HepG2 (cell line): ENCODE data around the gene PSMC1. TPM values are rescaled to one million over a fixed set of nuclear protein-coding genes. Genes with fewer than 3 reads are reported as not detected.
A peak's percentile ranks its signal among the peaks of the same experiment; 100 is the strongest.

Experiments
- ATRX ChIP-seq: sonication (generic); formaldehyde crosslinking; IDR thresholded peaks from 2 replicates; pipeline ENCODE4 v1.4.0; 2020; ENCODE audit warnings: missing genetic modification reagents, borderline replicate concordance
- HCFC1 ChIP-seq: fragments of 150-350 bp; IDR thresholded peaks from 2 replicates; pipeline ENCODE4 v1.6.1; 2014; ENCODE audit warnings: low read depth, low read length
- KLF6 ChIP-seq: IDR thresholded peaks from 2 replicates; pipeline ENCODE4 v1.8.0; 2016; ENCODE audit warnings: missing biosample characterization, missing genetic modification reagents
- MEIS1 ChIP-seq: sonication (generic); formaldehyde crosslinking; IDR thresholded peaks from 2 replicates; pipeline ENCODE4 v1.9.0; 2021; ENCODE audit warnings: mild to moderate bottlenecking, missing genetic modification reagents, moderate library complexity, borderline replicate concordance
- NCOA2 ChIP-seq: sonication (generic); formaldehyde crosslinking; IDR thresholded peaks from 2 replicates; pipeline ENCODE4 v1.8.0; 2022; ENCODE audit warnings: inconsistent platforms
- SATB2 ChIP-seq: sonication (generic); formaldehyde crosslinking; IDR thresholded peaks from 2 replicates; pipeline ENCODE4 v1.5.0; 2020; ENCODE audit warnings: missing genetic modification reagents
- TAF1 ChIP-seq: sonication (generic); formaldehyde crosslinking; IDR thresholded peaks from 2 replicates; pipeline ENCODE4 v1.4.0; 2020; ENCODE audit warnings: missing genetic modification reagents
- TEF ChIP-seq: sonication (generic); formaldehyde crosslinking; IDR thresholded peaks from 2 replicates; pipeline ENCODE4 v1.5.0; 2020; ENCODE audit warnings: missing genetic modification reagents
- TRIM22 ChIP-seq: fragments of 450-650 bp; IDR thresholded peaks from 2 replicates; pipeline ENCODE4 v1.6.1; 2017
- ZNF251 ChIP-seq: sonication (generic); formaldehyde crosslinking; IDR thresholded peaks from 2 replicates; pipeline ENCODE4 v1.9.0; 2021; ENCODE audit warnings: mild to moderate bottlenecking, missing genetic modification reagents
- ZNF577 ChIP-seq: sonication (generic); formaldehyde crosslinking; IDR thresholded peaks from 2 replicates; pipeline ENCODE4 v1.4.0; 2020; ENCODE audit warnings: mild to moderate bottlenecking, low read depth, missing genetic modification reagents, borderline replicate concordance
- ZNF891 ChIP-seq: sonication (generic); formaldehyde crosslinking; IDR thresholded peaks from 2 replicates; pipeline ENCODE4 v1.5.0; 2020; ENCODE audit warnings: mild to moderate bottlenecking, missing genetic modification reagents
- polyA plus RNA-seq, 8 experiments: library from polyadenylated mRNA; depleted of rRNA in 3 of 8; stranded (reverse) in 7 of 8; unstranded in 1 of 8; fragments of >200 nt; fragmentation: Illumina TruSeq in 4 of 8; extraction: Trizol in 4 of 8; gene quantifications; 2 replicates each; pipeline versions ENCODE4 v1.2.1 to v1.2.3, GENCODE V29; 2011 to 2016; ENCODE audit warnings: low read depth in 4 of 8, missing spikeins in 1 of 8, mixed read lengths in 1 of 8; ENCODE audit not compliant: insufficient read depth in 1 of 8
- total RNA-seq, 5 experiments: library from RNA; depleted of rRNA; stranded (reverse); fragments of >200 nt; fragmentation: Illumina TruSeq; extraction: Trizol; gene quantifications; 2 replicates each; pipeline ENCODE4 v1.2.3, GENCODE V29; 2016; ENCODE audit warnings: low read depth in 1 of 5
- TF ChIP-seq, protein P1 (sequence below): sonication (generic); formaldehyde crosslinking; IDR thresholded peaks from 2 replicates; pipeline ENCODE4 v1.4.0; 2020; ENCODE audit warnings: missing genetic modification reagents
- TF ChIP-seq, protein P2 (sequence below): sonication (generic); formaldehyde crosslinking; IDR thresholded peaks from 2 replicates; pipeline ENCODE4 v1.5.1; 2020; ENCODE audit warnings: missing genetic modification reagents, mild to moderate bottlenecking, borderline replicate concordance
- TF ChIP-seq, protein P3 (sequence below): sonication (generic); formaldehyde crosslinking; IDR thresholded peaks from 2 replicates; pipeline ENCODE4 v1.8.0; 2022; ENCODE audit warnings: mild to moderate bottlenecking, missing genetic modification reagents; ENCODE audit not compliant: insufficient replicate concordance
- TF ChIP-seq, protein P4 (sequence below): IDR thresholded peaks from 2 replicates; pipeline ENCODE4 v1.6.1; 2016; ENCODE audit warnings: missing compliant biosample characterization, missing genetic modification reagents, borderline replicate concordance
- TF ChIP-seq, protein P5 (sequence below), 2 experiments: IDR thresholded peaks; 2 replicates each; pipeline ENCODE4 v1.6.1; 2011 to 2012; ENCODE audit warnings: low read length in 2 of 2, borderline replicate concordance in 1 of 2, low read depth in 1 of 2, mild to moderate bottlenecking in 1 of 2, moderate library complexity in 1 of 2

PSMC1 gene
- total and polyA plus RNA-seq, 2 of the 13 experiments (the other 11 are each of a cell fraction or from before 2014, with no cell fraction given) = 48.6 to 167 TPM

GRCh38 chr14:90256354-90257131 lies at the start of gene PSMC1 (continued):
- TF ChIP-seq MEIS1 (CRISPR knock-in tag) = no peak
- no peak for TF ChIP-seq TRIM22
- TF ChIP-seq KLF6 (CRISPR knock-in tag) = peak; percentile 52; the same call in 1 of the 2 replicates
- TF ChIP-seq, protein P1, sequence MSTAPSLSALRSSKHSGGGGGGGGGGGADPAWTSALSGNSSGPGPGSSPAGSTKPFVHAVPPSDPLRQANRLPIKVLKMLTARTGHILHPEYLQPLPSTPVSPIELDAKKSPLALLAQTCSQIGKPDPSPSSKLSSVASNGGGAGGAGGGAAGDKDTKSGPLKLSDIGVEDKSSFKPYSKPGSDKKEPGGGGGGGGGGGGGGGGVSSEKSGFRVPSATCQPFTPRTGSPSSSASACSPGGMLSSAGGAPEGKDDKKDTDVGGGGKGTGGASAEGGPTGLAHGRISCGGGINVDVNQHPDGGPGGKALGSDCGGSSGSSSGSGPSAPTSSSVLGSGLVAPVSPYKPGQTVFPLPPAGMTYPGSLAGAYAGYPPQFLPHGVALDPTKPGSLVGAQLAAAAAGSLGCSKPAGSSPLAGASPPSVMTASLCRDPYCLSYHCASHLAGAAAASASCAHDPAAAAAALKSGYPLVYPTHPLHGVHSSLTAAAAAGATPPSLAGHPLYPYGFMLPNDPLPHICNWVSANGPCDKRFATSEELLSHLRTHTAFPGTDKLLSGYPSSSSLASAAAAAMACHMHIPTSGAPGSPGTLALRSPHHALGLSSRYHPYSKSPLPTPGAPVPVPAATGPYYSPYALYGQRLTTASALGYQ (CRISPR knock-in tag) = no peak
- peak; percentile 85 for TF ChIP-seq TAF1 (CRISPR knock-in tag)
- TF ChIP-seq SATB2 = no peak
- TF ChIP-seq, protein P2, sequence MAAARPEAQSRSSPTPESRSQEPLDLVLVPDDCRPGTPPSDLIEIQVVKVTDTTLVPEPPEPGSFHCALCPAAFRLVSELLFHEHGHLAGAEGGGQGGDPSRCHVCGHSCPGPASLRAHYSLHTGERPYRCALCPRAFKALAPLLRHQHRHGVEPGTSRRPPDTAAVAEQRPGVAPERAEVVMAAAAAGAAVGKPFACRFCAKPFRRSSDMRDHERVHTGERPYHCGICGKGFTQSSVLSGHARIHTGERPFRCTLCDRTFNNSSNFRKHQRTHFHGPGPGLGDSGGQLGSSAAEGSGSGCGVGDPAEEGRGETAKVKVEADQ (CRISPR knock-in tag) = no peak
- TF ChIP-seq, protein P3, sequence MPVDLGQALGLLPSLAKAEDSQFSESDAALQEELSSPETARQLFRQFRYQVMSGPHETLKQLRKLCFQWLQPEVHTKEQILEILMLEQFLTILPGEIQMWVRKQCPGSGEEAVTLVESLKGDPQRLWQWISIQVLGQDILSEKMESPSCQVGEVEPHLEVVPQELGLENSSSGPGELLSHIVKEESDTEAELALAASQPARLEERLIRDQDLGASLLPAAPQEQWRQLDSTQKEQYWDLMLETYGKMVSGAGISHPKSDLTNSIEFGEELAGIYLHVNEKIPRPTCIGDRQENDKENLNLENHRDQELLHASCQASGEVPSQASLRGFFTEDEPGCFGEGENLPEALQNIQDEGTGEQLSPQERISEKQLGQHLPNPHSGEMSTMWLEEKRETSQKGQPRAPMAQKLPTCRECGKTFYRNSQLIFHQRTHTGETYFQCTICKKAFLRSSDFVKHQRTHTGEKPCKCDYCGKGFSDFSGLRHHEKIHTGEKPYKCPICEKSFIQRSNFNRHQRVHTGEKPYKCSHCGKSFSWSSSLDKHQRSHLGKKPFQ (CRISPR knock-in tag) = no peak
- TF ChIP-seq, protein P4, sequence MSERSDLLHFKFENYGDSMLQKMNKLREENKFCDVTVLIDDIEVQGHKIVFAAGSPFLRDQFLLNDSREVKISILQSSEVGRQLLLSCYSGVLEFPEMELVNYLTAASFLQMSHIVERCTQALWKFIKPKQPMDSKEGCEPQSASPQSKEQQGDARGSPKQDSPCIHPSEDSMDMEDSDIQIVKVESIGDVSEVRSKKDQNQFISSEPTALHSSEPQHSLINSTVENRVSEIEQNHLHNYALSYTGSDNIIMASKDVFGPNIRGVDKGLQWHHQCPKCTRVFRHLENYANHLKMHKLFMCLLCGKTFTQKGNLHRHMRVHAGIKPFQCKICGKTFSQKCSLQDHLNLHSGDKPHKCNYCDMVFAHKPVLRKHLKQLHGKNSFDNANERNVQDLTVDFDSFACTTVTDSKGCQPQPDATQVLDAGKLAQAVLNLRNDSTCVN (CRISPR knock-in tag) = no peak
- TF ChIP-seq NCOA2 (CRISPR knock-in tag) = 0 out of 2 replicates have a peak, but pooled peaks have one; percentile 33
- peak; percentile 54; the same call in 1 of the 2 replicates for TF ChIP-seq HCFC1
- TF ChIP-seq TEF (CRISPR knock-in tag) = no peak
- no peak for TF ChIP-seq ZNF251
- no peak for TF ChIP-seq ZNF577
- no peak for TF ChIP-seq ZNF891
- TF ChIP-seq, protein P5, sequence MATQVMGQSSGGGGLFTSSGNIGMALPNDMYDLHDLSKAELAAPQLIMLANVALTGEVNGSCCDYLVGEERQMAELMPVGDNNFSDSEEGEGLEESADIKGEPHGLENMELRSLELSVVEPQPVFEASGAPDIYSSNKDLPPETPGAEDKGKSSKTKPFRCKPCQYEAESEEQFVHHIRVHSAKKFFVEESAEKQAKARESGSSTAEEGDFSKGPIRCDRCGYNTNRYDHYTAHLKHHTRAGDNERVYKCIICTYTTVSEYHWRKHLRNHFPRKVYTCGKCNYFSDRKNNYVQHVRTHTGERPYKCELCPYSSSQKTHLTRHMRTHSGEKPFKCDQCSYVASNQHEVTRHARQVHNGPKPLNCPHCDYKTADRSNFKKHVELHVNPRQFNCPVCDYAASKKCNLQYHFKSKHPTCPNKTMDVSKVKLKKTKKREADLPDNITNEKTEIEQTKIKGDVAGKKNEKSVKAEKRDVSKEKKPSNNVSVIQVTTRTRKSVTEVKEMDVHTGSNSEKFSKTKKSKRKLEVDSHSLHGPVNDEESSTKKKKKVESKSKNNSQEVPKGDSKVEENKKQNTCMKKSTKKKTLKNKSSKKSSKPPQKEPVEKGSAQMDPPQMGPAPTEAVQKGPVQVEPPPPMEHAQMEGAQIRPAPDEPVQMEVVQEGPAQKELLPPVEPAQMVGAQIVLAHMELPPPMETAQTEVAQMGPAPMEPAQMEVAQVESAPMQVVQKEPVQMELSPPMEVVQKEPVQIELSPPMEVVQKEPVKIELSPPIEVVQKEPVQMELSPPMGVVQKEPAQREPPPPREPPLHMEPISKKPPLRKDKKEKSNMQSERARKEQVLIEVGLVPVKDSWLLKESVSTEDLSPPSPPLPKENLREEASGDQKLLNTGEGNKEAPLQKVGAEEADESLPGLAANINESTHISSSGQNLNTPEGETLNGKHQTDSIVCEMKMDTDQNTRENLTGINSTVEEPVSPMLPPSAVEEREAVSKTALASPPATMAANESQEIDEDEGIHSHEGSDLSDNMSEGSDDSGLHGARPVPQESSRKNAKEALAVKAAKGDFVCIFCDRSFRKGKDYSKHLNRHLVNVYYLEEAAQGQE (IDR thresholded peaks at IDR 0.05; ENCODE audit: borderline replicate concordance in 1 of 2, low read depth in 1 of 2, low read length in 2 of 2) = peak in 1 of 2 experiments; percentile 33; a peak in 1 of 4 replicates
- TF ChIP-seq ATRX (CRISPR knock-in tag) = no peak
